Measurements from ENCODE around the gene COL5A3. TPM values are rescaled to one million over a fixed set of nuclear protein-coding genes. Genes with fewer than 3 reads are reported as not detected.

The COL5A3 gene
- total RNA-seq, 1 experiment from 2014 or later: 0.11 TPM

DNA sequence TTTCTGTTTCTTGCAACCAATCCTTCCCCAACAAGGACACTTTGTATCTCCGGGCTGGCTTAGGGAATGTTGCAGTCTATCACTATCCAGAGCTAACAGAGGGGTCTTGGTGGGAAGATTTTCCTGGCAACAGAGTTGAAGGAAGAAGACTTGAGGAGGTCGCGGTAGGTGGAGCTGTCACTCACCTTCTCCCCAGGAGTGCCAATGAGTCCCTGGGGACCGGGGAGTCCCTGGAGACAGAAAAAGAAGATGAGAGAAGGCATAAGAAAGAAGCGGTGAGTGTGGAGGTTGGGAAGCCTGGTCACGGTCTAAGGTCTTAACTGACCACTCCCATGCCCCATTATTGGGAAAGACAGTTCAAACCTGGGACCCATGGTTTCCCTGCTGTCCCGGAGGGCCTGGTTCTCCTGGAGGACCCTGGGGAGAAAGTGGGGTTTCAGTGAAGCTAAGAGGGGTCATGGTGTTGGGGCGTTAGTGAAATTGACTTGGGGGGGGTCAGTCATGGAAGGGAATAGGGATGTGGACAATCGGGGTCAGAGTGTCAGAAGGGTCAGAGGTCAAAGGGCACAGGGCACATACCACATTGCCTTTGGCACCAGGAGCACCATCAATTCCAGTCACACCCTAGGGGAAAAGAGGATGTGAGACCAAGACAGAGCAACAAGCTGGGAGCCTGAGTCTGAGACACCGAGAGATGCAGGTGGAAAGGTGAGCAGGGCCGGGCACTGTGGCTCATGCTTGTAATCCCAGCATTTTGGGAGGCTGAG, 18.7 kb downstream of the COL5A3 start:
- no peak overlapping the region for H3K4me3 ChIP-seq (ENCODE audit: low read length)
- CTCF ChIA-PET: no interaction called here
- no peaks in the 10 kb centered on the region for H3K9me2 ChIP-seq (replicated peaks; ENCODE audit: low read length)
- H3K36me3 ChIP-seq (ENCODE audit: low read depth, low read length): no peaks in the 10 kb centered on the region
- no peaks in the 10 kb centered on the region for H3K79me2 ChIP-seq (ENCODE audit: low read length)
- POLR2A ChIA-PET (ENCODE audit: unreplicated experiment): no interaction called here
- no peaks in the 10 kb centered on the region for H3F3A ChIP-seq (ENCODE audit: low read length, unreplicated experiment)
- DNase-seq (no peak), ATAC-seq (no peak)
- no peak overlapping the region for H2AFZ ChIP-seq (ENCODE audit: low read length)
- no peak overlapping the region for H3K4me2 ChIP-seq (ENCODE audit: low read length)
- no TSS peak for BruUV-seq (replicated peaks)
- H3K27me3 ChIP-seq (ENCODE audit: low read length): peaks cover 5% of the 10 kb centered on the region; the same call in 1 of the 2 replicates
- TF ChIP-seq EZH2phosphoT487 (IDR thresholded peaks at IDR 0.05; ENCODE audit: borderline replicate concordance, low read length): no peak
- no peak for TF ChIP-seq CTCF (conservative IDR thresholded peaks at IDR 0.05; ENCODE audit: low read depth, low read length)
- TF ChIP-seq EZH2 (IDR thresholded peaks at IDR 0.05; ENCODE audit: low read length, unreplicated experiment): no peak
- H3K4me1 ChIP-seq (ENCODE audit: insufficient read depth, low read length): no peaks in the 10 kb centered on the region
- H3K27ac ChIP-seq (ENCODE audit: low read length): no peak overlapping the region
- no peak overlapping the region for H3K9ac ChIP-seq (ENCODE audit: low read length)
- H3K9me3 ChIP-seq (ENCODE audit: low read length): no peaks in the 10 kb centered on the region
- intact Hi-C loops (cut with micrococcal nuclease): no loop called here
- H4K20me1 ChIP-seq (ENCODE audit: low read length): no peaks in the 10 kb centered on the region

- POLR2A ChIA-PET (ENCODE audit: unreplicated experiment): no interaction called here
Measured at GRCh38 chr19:9989504-9989903, 20.8 kb downstream of the COL5A3 start.

More at GRCh38 chr19:9989504-9989903, 20.8 kb downstream of the COL5A3 start:
- Histone ChIP-seq H3K79me2 (ENCODE audit: low read length) (no peaks in the 10 kb centered on the region), H3K27ac (ENCODE audit: low read length) (no peak overlapping the region), H3K9me2 (replicated peaks; ENCODE audit: low read length) (no peaks in the 10 kb centered on the region), H3K9ac (ENCODE audit: low read length) (no peak overlapping the region), H3K9me3 (ENCODE audit: low read length) (no peaks in the 10 kb centered on the region), H3K36me3 (ENCODE audit: low read depth, low read length) (no peaks in the 10 kb centered on the region), H3F3A (ENCODE audit: low read length, unreplicated experiment) (no peaks in the 10 kb centered on the region), H3K4me2 (ENCODE audit: low read length) (no peak overlapping the region), H3K27me3 (ENCODE audit: low read length) (peaks cover 7% of the 10 kb centered on the region), H4K20me1 (ENCODE audit: low read length) (no peaks in the 10 kb centered on the region), H3K4me3 (ENCODE audit: low read length) (no peak overlapping the region), H3K4me1 (ENCODE audit: insufficient read depth, low read length) (no peaks in the 10 kb centered on the region), H2AFZ (ENCODE audit: low read length) (no peak overlapping the region)
- no peak for DNase-seq
- no TSS peak for BruUV-seq (replicated peaks)
- no peak for TF ChIP-seq CTCF (conservative IDR thresholded peaks at IDR 0.05; ENCODE audit: low read depth, low read length)
- no peak for TF ChIP-seq EZH2 (IDR thresholded peaks at IDR 0.05; ENCODE audit: low read length, unreplicated experiment)
- no peak for TF ChIP-seq EZH2phosphoT487 (IDR thresholded peaks at IDR 0.05; ENCODE audit: borderline replicate concordance, low read length)
- CTCF ChIA-PET: interaction anchor here (0.6 kb wide), 2 partner anchors 9 to 11 kb away, joined by 3 to 5 read pairs; no protein-coding TSS in a partner anchor
- intact Hi-C loops (cut with micrococcal nuclease): no loop called here
- ATAC-seq: no peak
